Measurements from ENCODE around the gene IAPP. TPM values are rescaled to one million over a fixed set of nuclear protein-coding genes. Genes with fewer than 3 reads are reported as not detected.

IAPP gene
- not detected for total RNA-seq
- long read RNA-seq, result 0 reads

- H3K4me3 ChIP-seq, result no peak within 1 kb of the TSS
- no peak for TF ChIP-seq CTCF (IDR thresholded peaks at IDR 0.05)
- H3K36me3 ChIP-seq, result no peaks in the 10 kb centered on the region
- intact Hi-C loops (cut with DNase I), result no loop called here
- ATAC-seq (no peak), DNase-seq (no peak)
- H3K9me3 ChIP-seq, result no peaks in the 10 kb centered on the region
- H3K27ac ChIP-seq, result no peak within 1 kb of the TSS
- H3K4me1 ChIP-seq, result no peaks in the 10 kb centered on the region
- H3K27me3 ChIP-seq, result no peaks in the 10 kb centered on the region
Observed at GRCh38 chr12:21372602-21373001, at the start of gene IAPP. Gene IAPP, plus strand, starts transcription at chr12:21372902. Its CDS starts 450 bp downstream, at chr12:21373352.

GRCh38 chr12:21323736-21324135 is 49.0 kb upstream of the IAPP start:
- no peaks in the 10 kb centered on the region for H3K27me3 ChIP-seq
- H3K4me1 ChIP-seq, result no peaks in the 10 kb centered on the region
- intact Hi-C loops (cut with DNase I), result no loop called here
- ATAC-seq, result no peak
- no peak for TF ChIP-seq CTCF (IDR thresholded peaks at IDR 0.05)
- H3K27ac ChIP-seq, result no peak overlapping the region
- H3K9me3 ChIP-seq, result peaks cover 7% of the 10 kb centered on the region
- no peaks in the 10 kb centered on the region for H3K36me3 ChIP-seq
- no peak overlapping the region for H3K4me3 ChIP-seq
- no peak for DNase-seq

- no peak for TF ChIP-seq CTCF (IDR thresholded peaks at IDR 0.05)
- intact Hi-C loops (cut with DNase I), result no loop called here
- Histone ChIP-seq H3K36me3 (no peaks in the 10 kb centered on the region), H3K27me3 (no peaks in the 10 kb centered on the region), H3K9me3 (peaks cover 7% of the 10 kb centered on the region), H3K27ac (no peak overlapping the region), H3K4me1 (no peaks in the 10 kb centered on the region), H3K4me3 (no peak overlapping the region)
- DNase-seq (no peak), ATAC-seq (no peak)
Observed at GRCh38 chr12:21324551-21324950, 48.2 kb upstream of the IAPP start.

GRCh38 chr12:21328578-21328977 is 44.1 kb upstream of the IAPP start:
- intact Hi-C loops (cut with DNase I), result no loop called here
- no peaks in the 10 kb centered on the region for H3K36me3 ChIP-seq
- no peak for ATAC-seq
- H3K4me3 ChIP-seq, result no peak overlapping the region
- no peak overlapping the region for H3K27ac ChIP-seq
- H3K27me3 ChIP-seq, result no peaks in the 10 kb centered on the region
- no peak for DNase-seq
- no peaks in the 10 kb centered on the region for H3K4me1 ChIP-seq
- peaks cover 7% of the 10 kb centered on the region for H3K9me3 ChIP-seq
- TF ChIP-seq CTCF (IDR thresholded peaks at IDR 0.05), result no peak

- peaks cover 7% of the 10 kb centered on the region for H3K9me3 ChIP-seq
- intact Hi-C loops (cut with DNase I), result no loop called here
- no peak overlapping the region for H3K27ac ChIP-seq
Observed at GRCh38 chr12:21330682-21331253, 41.9 kb upstream of the IAPP start.

More at GRCh38 chr12:21330682-21331253, 41.9 kb upstream of the IAPP start:
- ATAC-seq (no peak), DNase-seq (no peak)
- Histone ChIP-seq H3K27me3 (no peaks in the 10 kb centered on the region), H3K4me3 (no peak overlapping the region), H3K4me1 (no peaks in the 10 kb centered on the region), H3K36me3 (no peaks in the 10 kb centered on the region)
- no peak for TF ChIP-seq CTCF (IDR thresholded peaks at IDR 0.05)

All from upper lobe of right lung (tissue), 1 donor.